HepG2 (cell line): Measurements from ENCODE around the gene CRYAB. TPM values are rescaled to one million over a fixed set of nuclear protein-coding genes. Genes with fewer than 3 reads are reported as not detected.

Source experiments
- ATAC-seq: fragments of 200-7000 bp; cut with Tn5 transposase; 3 replicates; pipeline ENCODE4 v1.9.1; 2020; ENCODE audit warnings: mild to moderate bottlenecking, moderate library complexity
- BruUV-seq: library from RNA; stranded (reverse); fragments of 400-500 nt; replicated peaks from 2 replicates; lab custom pipeline; 2021; lab: Mats Ljungman, UMichigan
- CTCF ChIA-PET: fragments of 300-600 bp; formaldehyde crosslinking; extraction: SDS; loops from one replicate; lab custom pipeline; 2021; ENCODE audit warnings: low total read pairs, inconsistent platforms, low intra/inter-chr PET ratio; lab: Yijun Ruan, JAX
- POLR2A ChIA-PET: fragments of 350-600 bp; sonication (Branson Sonifier 250); formaldehyde crosslinking; loops from one replicate; lab custom pipeline; 2020; ENCODE audit warnings: antibody characterized with exemption, inconsistent platforms; lab: Yijun Ruan, JAX
- DNase-seq: peaks from one replicate; pipeline ENCODE4 v3.0.0-alpha.2; 2015; ENCODE audit warnings: low spot score
- FAIRE-seq: peaks from 3 replicates; lab custom pipeline; 2011; peaks lifted over from hg19 to GRCh38; lab: Jason Lieb, UNC
- H2AFZ ChIP-seq: one replicate; pipeline ENCODE4 v1.6.1; 2011; ENCODE audit warnings: low read length, inconsistent platforms
- H3K27ac ChIP-seq: fragments of 300-600 bp; 3 replicates; pipeline ENCODE4 v1.8.0; 2011; ENCODE audit warnings: mixed run types, mild to moderate bottlenecking, mixed read lengths, low read length, inconsistent platforms; ENCODE audit not compliant: insufficient read depth; ENCODE audit errors: extremely low read length
- H3K27me3 ChIP-seq, 2 experiments: fragments of 200-600 bp in 1 of 2; 2 replicates in 1 of 2; 3 replicates in 1 of 2; pipeline versions ENCODE4 v1.6.0 to v1.8.0; 2011; ENCODE audit warnings: low read length in 2 of 2, mild to moderate bottlenecking in 2 of 2, moderate library complexity in 2 of 2, inconsistent platforms in 1 of 2; ENCODE audit not compliant: insufficient read depth in 2 of 2, control insufficient read depth in 1 of 2
- H3K36me3 ChIP-seq, 2 experiments: fragments of 200-600 bp in 1 of 2; replicated peaks in 1 of 2; 2 replicates in 1 of 2; 3 replicates in 1 of 2; pipeline versions ENCODE4 v1.5.1 to v1.8.0; 2011; ENCODE audit warnings: low read length in 2 of 2, inconsistent platforms in 1 of 2; ENCODE audit not compliant: insufficient read depth in 2 of 2, control insufficient read depth in 1 of 2
- H3K4me1 ChIP-seq: 2 replicates; pipeline ENCODE4 v1.5.1; 2012; ENCODE audit warnings: low read length, inconsistent platforms; ENCODE audit not compliant: insufficient read depth
- H3K4me2 ChIP-seq: 2 replicates; pipeline ENCODE4 v1.6.0; 2011; ENCODE audit warnings: low read depth, low read length, inconsistent platforms
- H3K4me3 ChIP-seq, 3 experiments: fragments of 200-600 bp in 1 of 3; sonication (generic), shearing (Covaris generic) in 1 of 3; replicated peaks in 1 of 3; 2 replicates each; pipeline ENCODE4 v1.5.1; 2011 to 2016; ENCODE audit warnings: low read length in 3 of 3, inconsistent platforms in 2 of 3, low read depth in 2 of 3, mild to moderate bottlenecking in 2 of 3, control low read depth in 1 of 3, mixed read lengths in 1 of 3; ENCODE audit not compliant: insufficient read depth in 1 of 3
- H3K79me2 ChIP-seq: one replicate; pipeline ENCODE4 v1.6.1; 2011; ENCODE audit warnings: low read length, inconsistent platforms; ENCODE audit not compliant: insufficient read depth
- H3K9ac ChIP-seq: 2 replicates; pipeline ENCODE4 v1.6.0; 2011; ENCODE audit warnings: mild to moderate bottlenecking, low read depth, low read length, inconsistent platforms; ENCODE audit not compliant: insufficient read depth
- H3K9me3 ChIP-seq: 2 replicates; pipeline ENCODE4 v1.5.1; 2012; ENCODE audit warnings: mild to moderate bottlenecking, low read length
- H4K20me1 ChIP-seq: 2 replicates; pipeline ENCODE4 v1.6.0; 2011; ENCODE audit warnings: inconsistent platforms, mild to moderate bottlenecking, low read length, moderate library complexity; ENCODE audit not compliant: insufficient read depth
- CEBPB ChIP-seq: IDR thresholded peaks from 2 replicates; pipeline ENCODE4 v1.6.1; 2011; ENCODE audit warnings: low read depth, low read length, improper control_type of control experiment, borderline replicate concordance
- CEBPG ChIP-seq: IDR thresholded peaks from 2 replicates; pipeline ENCODE4 v1.6.1; 2016
- DMAP1 ChIP-seq: IDR thresholded peaks from 2 replicates; pipeline ENCODE4 v1.6.1; 2016
- DMTF1 ChIP-seq: sonication (generic); formaldehyde crosslinking; IDR thresholded peaks from 2 replicates; pipeline ENCODE4 v1.4.0; 2020; ENCODE audit warnings: mild to moderate bottlenecking, missing genetic modification reagents
- SETDB1 ChIP-seq: sonication (generic); formaldehyde crosslinking; IDR thresholded peaks from 2 replicates; pipeline ENCODE4 v1.5.1; 2020; ENCODE audit warnings: missing genetic modification reagents, mild to moderate bottlenecking, borderline replicate concordance
- ZMAT5 ChIP-seq: sonication (generic); formaldehyde crosslinking; IDR thresholded peaks from 2 replicates; pipeline ENCODE4 v1.5.0; 2020; ENCODE audit warnings: mild to moderate bottlenecking, low read depth, missing genetic modification reagents, borderline replicate concordance
- ZNF503 ChIP-seq: sonication (generic); formaldehyde crosslinking; IDR thresholded peaks from 2 replicates; pipeline ENCODE4 v1.4.0; 2020; ENCODE audit warnings: missing genetic modification reagents
- ZNF616 ChIP-seq: sonication (generic); formaldehyde crosslinking; IDR thresholded peaks from 2 replicates; pipeline ENCODE4 v1.5.0; 2020; ENCODE audit warnings: low read depth, mild to moderate bottlenecking, missing genetic modification reagents
- ZNF816 ChIP-seq: sonication (generic); formaldehyde crosslinking; IDR thresholded peaks from 2 replicates; pipeline ENCODE4 v1.8.0; 2022; ENCODE audit warnings: missing genetic modification reagents, mild to moderate bottlenecking, borderline replicate concordance
- WGBS: methylation state at CpG from one replicate; pipeline ENCODE4 v1.1.6; 2017; ENCODE audit warnings: low lambda C conversion rate; 5-methylcytosine and 5-hydroxymethylcytosine counted together
- in situ Hi-C: cut with HindIII; loops from 2 replicates; pipeline ENCODE4 v1.10.0; 2017; ENCODE audit warnings: low pct_unique_long_range_greater_than_20kb; ENCODE audit not compliant: extremely low pct_ligation_motif_present
- intact Hi-C: fragments of 100-400 bp; cut with micrococcal nuclease; formaldehyde crosslinking; loops from one replicate; pipeline ENCODE4 v1.10.0; 2022; ENCODE audit not compliant: unreplicated experiment
- polyA plus RNA-seq, 8 experiments: library from polyadenylated mRNA; depleted of rRNA in 3 of 8; stranded (reverse) in 7 of 8; unstranded in 1 of 8; fragments of >200 nt; fragmentation: Illumina TruSeq in 4 of 8; extraction: Trizol in 4 of 8; gene quantifications; 2 replicates each; pipeline versions ENCODE4 v1.2.1 to v1.2.3, GENCODE V29; 2011 to 2016; ENCODE audit warnings: low read depth in 4 of 8, missing spikeins in 1 of 8, mixed read lengths in 1 of 8; ENCODE audit not compliant: insufficient read depth in 1 of 8
- total RNA-seq, 5 experiments: library from RNA; depleted of rRNA; stranded (reverse); fragments of >200 nt; fragmentation: Illumina TruSeq; extraction: Trizol; gene quantifications; 2 replicates each; pipeline ENCODE4 v1.2.3, GENCODE V29; 2016; ENCODE audit warnings: low read depth in 1 of 5

CRYAB gene
- total and polyA plus RNA-seq, 2 of the 13 experiments (the other 11 are each of a cell fraction or from before 2014, with no cell fraction given), result 0.55 to 1.1 TPM

- H3K27me3 ChIP-seq, result no peaks in the 10 kb centered on the region
- ATAC-seq (no peak), FAIRE-seq (no peak), DNase-seq (peak; percentile 29)
- ChIA-PET CTCF (no interaction called here), POLR2A (interaction anchor here (1.0 to 2.0 kb wide), 2 partner anchors 9 to 39 kb away, joined by 4 to 11 read pairs; no protein-coding TSS in a partner anchor)
- H3K9me3 ChIP-seq, result no peaks in the 10 kb centered on the region
- H3K9ac ChIP-seq, result no peak overlapping the region
- no peaks in the 10 kb centered on the region; the same call in 1 of the 2 replicates for H4K20me1 ChIP-seq
- intact Hi-C loops (no loop called here), in situ Hi-C loops (no loop called here)
- BruUV-seq, result no TSS peak
- H3K4me2 ChIP-seq, result no peak overlapping the region
- 0 out of 5 replicates have a peak, but pooled peaks cover 0 to 8% of the 10 kb centered on the region in 2 experiments for H3K36me3 ChIP-seq
- peak overlapping the region; percentile 19 for H3K27ac ChIP-seq
- no peak overlapping the region for H2AFZ ChIP-seq
- 80% methylated on average over 3 of the region's 3 CpGs for WGBS
- H3K79me2 ChIP-seq, result peaks cover 7% of the 10 kb centered on the region
- TF ChIP-seq CEBPB, result peak; percentile 31; the same call in 1 of the 2 replicates
- no peak for TF ChIP-seq DMAP1 (CRISPR knock-in tag)
- 0 out of 2 replicates have a peak, but pooled peaks have one; percentile 30 for TF ChIP-seq CEBPG
- H3K4me1 ChIP-seq, result peaks cover 51% of the 10 kb centered on the region
- no peak overlapping the region for H3K4me3 ChIP-seq
Measured at GRCh38 chr11:111944139-111944538, 32.6 kb upstream of the CRYAB start.

- H2AFZ ChIP-seq, result no peak overlapping the region
- no TSS peak for BruUV-seq
- ChIA-PET CTCF (no interaction called here), POLR2A (interaction anchor here (0.8 to 0.9 kb wide), 2 partner anchors 16 to 17 kb away, joined by 3 read pairs; no protein-coding TSS in a partner anchor)
- in situ Hi-C loops, result no loop called here
- intact Hi-C loops, result no loop called here
- 0 out of 5 replicates have a peak, but pooled peaks cover 0 to 8% of the 10 kb centered on the region in 2 experiments for H3K36me3 ChIP-seq
- DNase-seq, result no peak
- no peak overlapping the region for H3K4me2 ChIP-seq
- FAIRE-seq, result no peak
- H3K4me3 ChIP-seq, result no peak overlapping the region
- no peak overlapping the region for H3K9ac ChIP-seq
- no peaks in the 10 kb centered on the region for H3K9me3 ChIP-seq
- no peak overlapping the region for H3K27ac ChIP-seq
- ATAC-seq, result no peak
- H4K20me1 ChIP-seq, result no peaks in the 10 kb centered on the region; the same call in 1 of the 2 replicates
- peaks cover 11% of the 10 kb centered on the region for H3K79me2 ChIP-seq
- peaks cover 64% of the 10 kb centered on the region for H3K4me1 ChIP-seq
- H3K27me3 ChIP-seq, result no peaks in the 10 kb centered on the region
- WGBS, result 95% methylated on average over 7 of the region's 7 CpGs
- no peak for TF ChIP-seq ZNF503 (CRISPR knock-in tag)
- TF ChIP-seq SETDB1 (CRISPR knock-in tag), result no peak
- TF ChIP-seq ZNF816 (CRISPR knock-in tag), result no peak
- TF ChIP-seq ZNF616 (CRISPR knock-in tag), result no peak
- no peak for TF ChIP-seq ZMAT5 (CRISPR knock-in tag)
- no peak for TF ChIP-seq DMTF1 (CRISPR knock-in tag)
Measured at GRCh38 chr11:111942829-111943228, 31.3 kb upstream of the CRYAB start.
